22Rv1 (cell line): ENCODE measurements around the gene CFAP57.

Experiments
- ZFX ChIP-seq: fragments of 450-650 bp; IDR thresholded peaks from 2 replicates; pipeline ENCODE4 v1.6.1; 2017; ENCODE audit warnings: antibody characterized with exemption, borderline replicate concordance
- TF ChIP-seq, protein P1 (sequence below): fragments of 450-650 bp; IDR thresholded peaks from 2 replicates; pipeline ENCODE4 v1.5.1; 2017; ENCODE audit warnings: mild to moderate bottlenecking

- TF ChIP-seq, protein P1, sequence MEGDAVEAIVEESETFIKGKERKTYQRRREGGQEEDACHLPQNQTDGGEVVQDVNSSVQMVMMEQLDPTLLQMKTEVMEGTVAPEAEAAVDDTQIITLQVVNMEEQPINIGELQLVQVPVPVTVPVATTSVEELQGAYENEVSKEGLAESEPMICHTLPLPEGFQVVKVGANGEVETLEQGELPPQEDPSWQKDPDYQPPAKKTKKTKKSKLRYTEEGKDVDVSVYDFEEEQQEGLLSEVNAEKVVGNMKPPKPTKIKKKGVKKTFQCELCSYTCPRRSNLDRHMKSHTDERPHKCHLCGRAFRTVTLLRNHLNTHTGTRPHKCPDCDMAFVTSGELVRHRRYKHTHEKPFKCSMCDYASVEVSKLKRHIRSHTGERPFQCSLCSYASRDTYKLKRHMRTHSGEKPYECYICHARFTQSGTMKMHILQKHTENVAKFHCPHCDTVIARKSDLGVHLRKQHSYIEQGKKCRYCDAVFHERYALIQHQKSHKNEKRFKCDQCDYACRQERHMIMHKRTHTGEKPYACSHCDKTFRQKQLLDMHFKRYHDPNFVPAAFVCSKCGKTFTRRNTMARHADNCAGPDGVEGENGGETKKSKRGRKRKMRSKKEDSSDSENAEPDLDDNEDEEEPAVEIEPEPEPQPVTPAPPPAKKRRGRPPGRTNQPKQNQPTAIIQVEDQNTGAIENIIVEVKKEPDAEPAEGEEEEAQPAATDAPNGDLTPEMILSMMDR = no peak
- no peak for TF ChIP-seq ZFX
These were observed 420 bp downstream of the CFAP57 start for GRCh38 chr1:43172527-43172972.
